Suprapubic skin (tissue), 4 donors: ENCODE results near the gene MAP3K20. TPM values are rescaled to one million over a fixed set of nuclear protein-coding genes. Genes with fewer than 3 reads are reported as not detected.
"Not testable (repeated sequence)": the region's sequence is repeated elsewhere in the genome, so short reads cannot be mapped to it uniquely, and the experiment has no call there.

Experiments used
- DNase-seq, 2 donors: peaks; one replicate each; pipeline ENCODE4 v3.0.0-alpha.2; 2019; ENCODE audit warnings: low spot score in 2 of 2
- H3K27ac ChIP-seq: fragments of 200-600 bp; sonication (generic); one replicate; pipeline ENCODE4 v1.5.1; 2019
- H3K27me3 ChIP-seq: fragments of 200-600 bp; sonication (generic); one replicate; pipeline ENCODE4 v1.5.1; 2019
- H3K36me3 ChIP-seq: fragments of 200-600 bp; sonication (generic); one replicate; pipeline ENCODE4 v1.5.1; 2019
- H3K4me1 ChIP-seq: fragments of 200-600 bp; sonication (generic); one replicate; pipeline ENCODE4 v1.5.1; 2019
- H3K4me3 ChIP-seq: fragments of 200-600 bp; sonication (generic); one replicate; pipeline ENCODE4 v1.5.1; 2019; ENCODE audit warnings: mild to moderate bottlenecking
- H3K9me3 ChIP-seq: fragments of 200-600 bp; sonication (generic); one replicate; pipeline ENCODE4 v1.5.1; 2019
- CTCF ChIP-seq, 2 donors: fragments of 200-600 bp in 1 of 2; fragments of 450-650 bp in 1 of 2; sonication (generic) in 1 of 2; IDR thresholded peaks; one replicate each; pipeline ENCODE4 v1.5.1; 2016 to 2019; ENCODE audit warnings: antibody characterized with exemption in 2 of 2, mild to moderate bottlenecking in 1 of 2, moderate library complexity in 1 of 2
- EP300 ChIP-seq: sonication (generic); formaldehyde crosslinking; IDR thresholded peaks from one replicate; pipeline ENCODE4 v1.6.1; 2017; ENCODE audit warnings: antibody characterized with exemption
- POLR2A ChIP-seq, 2 donors: fragments of 450-650 bp; IDR thresholded peaks; one replicate each; pipeline ENCODE4 v1.6.1; 2017; ENCODE audit warnings: antibody characterized with exemption in 2 of 2, mild to moderate bottlenecking in 2 of 2, moderate library complexity in 2 of 2
- POLR2AphosphoS5 ChIP-seq, 3 donors: sonication (generic); formaldehyde crosslinking; IDR thresholded peaks; one replicate each; pipeline ENCODE4 v1.6.1; 2017; ENCODE audit warnings: antibody characterized with exemption in 3 of 3
- WGBS: methylation state at CpG from one replicate; pipeline ENCODE4 v1.1.5; 2018; 5-methylcytosine and 5-hydroxymethylcytosine counted together
- total RNA-seq, 4 donors: library from RNA; depleted of rRNA; stranded (reverse); fragments of >200 nt; gene quantifications; one replicate each; pipeline ENCODE4 v1.1.0, GENCODE V29; 2016

The MAP3K20 gene
- total RNA-seq, 4 donors from 2014 or later: 26.2 to 40.3 (median 33.6) TPM

- DNase-seq: no peak
- Histone ChIP-seq H3K27me3 (no peaks in the 10 kb centered on the region), H3K27ac (no peak overlapping the region), H3K36me3 (no peaks in the 10 kb centered on the region), H3K4me1 (peaks cover 21% of the 10 kb centered on the region), H3K9me3 (no peaks in the 10 kb centered on the region), H3K4me3 (no peak overlapping the region)
- TF ChIP-seq POLR2AphosphoS5 (IDR thresholded peaks at IDR 0.05) (no peak), CTCF (IDR thresholded peaks at IDR 0.05) (no peak), EP300 (no peak)
- 81% methylated on average over 3 of the region's 3 CpGs for WGBS
These were observed 203.3 kb downstream of the MAP3K20 start for GRCh38 chr2:173278794-173279526.

GRCh38 chr2:173279527-173279868 lies 203.9 kb downstream of the MAP3K20 start:
- no peak overlapping the region for H3K4me3 ChIP-seq
- no peaks in the 10 kb centered on the region for H3K27me3 ChIP-seq
- H3K9me3 ChIP-seq: no peaks in the 10 kb centered on the region
- DNase-seq: no peak
- no peak overlapping the region for H3K27ac ChIP-seq
- H3K4me1 ChIP-seq: peaks cover 21% of the 10 kb centered on the region
- TF ChIP-seq POLR2AphosphoS5 (IDR thresholded peaks at IDR 0.05) (no peak), CTCF (IDR thresholded peaks at IDR 0.05) (no peak)
- 65% methylated on average over 3 of the region's 3 CpGs for WGBS
- H3K36me3 ChIP-seq: no peaks in the 10 kb centered on the region

GRCh38 chr2:173280853-173281252 lies 205.2 kb downstream of the MAP3K20 start:
- Histone ChIP-seq H3K27me3 (no peaks in the 10 kb centered on the region), H3K4me3 (no peak overlapping the region), H3K9me3 (no peaks in the 10 kb centered on the region), H3K36me3 (no peaks in the 10 kb centered on the region), H3K27ac (no peak overlapping the region), H3K4me1 (peaks cover 21% of the 10 kb centered on the region)
- TF ChIP-seq EP300 (no peak), POLR2A (IDR thresholded peaks at IDR 0.05) (no peak), CTCF (IDR thresholded peaks at IDR 0.05) (no peak), POLR2AphosphoS5 (IDR thresholded peaks at IDR 0.05) (no peak)
- WGBS: 92% methylated on average over 11 of the region's 11 CpGs
- no peak for DNase-seq

GRCh38 chr2:173281898-173282297 lies 206.3 kb downstream of the MAP3K20 start:
- H3K36me3 ChIP-seq, H3K27ac ChIP-seq: not testable (repeated sequence)
- WGBS: 95% methylated on average over 7 of the region's 8 CpGs

GRCh38 chr2:173282795-173283545 lies 207.3 kb downstream of the MAP3K20 start:
- WGBS: 82% methylated on average over 27 of the region's 28 CpGs
- no peak for TF ChIP-seq POLR2A (IDR thresholded peaks at IDR 0.05)
- no peak for TF ChIP-seq CTCF (IDR thresholded peaks at IDR 0.05)
- Histone ChIP-seq H3K27ac (peak overlapping the region; percentile 24), H3K4me1 (peaks cover 21% of the 10 kb centered on the region), H3K27me3 (no peaks in the 10 kb centered on the region), H3K36me3 (no peaks in the 10 kb centered on the region), H3K4me3 (no peak overlapping the region), H3K9me3 (no peaks in the 10 kb centered on the region)
- no peak for DNase-seq

More at GRCh38 chr2:173281898-173282297, 206.3 kb downstream of the MAP3K20 start:
- not testable (repeated sequence) for DNase-seq, H3K9me3 ChIP-seq, H3K4me3 ChIP-seq, H3K27me3 ChIP-seq
- H3K4me1 ChIP-seq: peaks cover 21% of the 10 kb centered on the region
